ENCODE results near the gene KISS1R.

The KISS1R gene

DNA sequence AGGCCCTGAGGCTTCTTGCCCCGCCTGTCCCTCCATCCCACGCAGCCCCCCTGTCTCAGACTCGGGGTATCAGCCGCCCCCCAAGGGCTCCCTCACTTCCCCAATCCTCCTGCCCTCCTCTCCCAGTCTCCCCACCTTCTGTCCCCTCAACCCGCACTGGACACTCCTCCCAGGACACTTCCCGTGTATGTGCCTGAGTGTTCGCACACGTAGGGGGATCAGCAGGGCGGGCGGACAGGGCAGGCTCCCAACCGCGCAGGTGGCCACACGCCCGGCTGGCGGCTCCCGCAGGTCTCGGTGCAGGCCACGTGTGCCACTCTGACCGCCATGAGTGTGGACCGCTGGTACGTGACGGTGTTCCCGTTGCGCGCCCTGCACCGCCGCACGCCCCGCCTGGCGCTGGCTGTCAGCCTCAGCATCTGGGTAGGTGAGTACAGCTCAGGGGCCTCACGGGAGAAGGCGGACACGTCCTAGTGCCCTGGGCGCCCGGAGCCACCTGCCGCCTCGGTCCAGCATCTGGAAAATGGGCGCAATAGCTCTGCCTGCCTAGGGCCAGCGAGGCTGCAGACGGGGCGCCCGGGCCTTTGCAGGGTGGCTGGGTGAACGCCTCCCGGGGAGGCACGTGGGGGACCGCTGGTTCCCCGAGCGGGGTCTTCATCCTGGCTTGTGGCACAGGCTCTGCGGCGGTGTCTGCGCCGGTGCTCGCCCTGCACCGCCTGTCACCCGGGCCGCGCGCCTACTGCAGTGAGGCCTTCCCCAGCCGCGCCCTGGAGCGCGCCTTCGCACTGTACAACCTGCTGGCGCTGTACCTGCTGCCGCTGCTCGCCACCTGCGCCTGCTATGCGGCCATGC lies 2.3 kb downstream of the KISS1R start (continued):
- TF ChIP-seq, protein P1, sequence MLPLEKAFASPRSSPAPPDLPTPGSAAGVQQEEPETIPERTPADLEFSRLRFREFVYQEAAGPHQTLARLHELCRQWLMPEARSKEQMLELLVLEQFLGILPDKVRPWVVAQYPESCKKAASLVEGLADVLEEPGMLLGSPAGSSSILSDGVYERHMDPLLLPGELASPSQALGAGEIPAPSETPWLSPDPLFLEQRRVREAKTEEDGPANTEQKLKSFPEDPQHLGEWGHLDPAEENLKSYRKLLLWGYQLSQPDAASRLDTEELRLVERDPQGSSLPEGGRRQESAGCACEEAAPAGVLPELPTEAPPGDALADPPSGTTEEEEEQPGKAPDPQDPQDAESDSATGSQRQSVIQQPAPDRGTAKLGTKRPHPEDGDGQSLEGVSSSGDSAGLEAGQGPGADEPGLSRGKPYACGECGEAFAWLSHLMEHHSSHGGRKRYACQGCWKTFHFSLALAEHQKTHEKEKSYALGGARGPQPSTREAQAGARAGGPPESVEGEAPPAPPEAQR (tag by site-specific recombination; IDR thresholded peaks at IDR 0.05): no peak
- TF ChIP-seq, protein P2, sequence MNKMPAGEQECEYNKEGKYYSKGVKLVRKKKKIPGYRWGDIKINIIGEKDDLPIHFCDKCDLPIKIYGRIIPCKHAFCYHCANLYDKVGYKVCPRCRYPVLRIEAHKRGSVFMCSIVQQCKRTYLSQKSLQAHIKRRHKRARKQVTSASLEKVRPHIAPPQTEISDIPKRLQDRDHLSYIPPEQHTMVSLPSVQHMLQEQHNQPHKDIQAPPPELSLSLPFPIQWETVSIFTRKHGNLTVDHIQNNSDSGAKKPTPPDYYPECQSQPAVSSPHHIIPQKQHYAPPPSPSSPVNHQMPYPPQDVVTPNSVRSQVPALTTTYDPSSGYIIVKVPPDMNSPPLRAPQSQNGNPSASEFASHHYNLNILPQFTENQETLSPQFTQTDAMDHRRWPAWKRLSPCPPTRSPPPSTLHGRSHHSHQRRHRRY (tag by site-specific recombination; IDR thresholded peaks at IDR 0.05): no peak
- no peak for TF ChIP-seq ZNF837 (tag by site-specific recombination; IDR thresholded peaks at IDR 0.05)
- no peak for TF ChIP-seq ZNF223 (tag by site-specific recombination; IDR thresholded peaks at IDR 0.05)
- TF ChIP-seq, protein P3, sequence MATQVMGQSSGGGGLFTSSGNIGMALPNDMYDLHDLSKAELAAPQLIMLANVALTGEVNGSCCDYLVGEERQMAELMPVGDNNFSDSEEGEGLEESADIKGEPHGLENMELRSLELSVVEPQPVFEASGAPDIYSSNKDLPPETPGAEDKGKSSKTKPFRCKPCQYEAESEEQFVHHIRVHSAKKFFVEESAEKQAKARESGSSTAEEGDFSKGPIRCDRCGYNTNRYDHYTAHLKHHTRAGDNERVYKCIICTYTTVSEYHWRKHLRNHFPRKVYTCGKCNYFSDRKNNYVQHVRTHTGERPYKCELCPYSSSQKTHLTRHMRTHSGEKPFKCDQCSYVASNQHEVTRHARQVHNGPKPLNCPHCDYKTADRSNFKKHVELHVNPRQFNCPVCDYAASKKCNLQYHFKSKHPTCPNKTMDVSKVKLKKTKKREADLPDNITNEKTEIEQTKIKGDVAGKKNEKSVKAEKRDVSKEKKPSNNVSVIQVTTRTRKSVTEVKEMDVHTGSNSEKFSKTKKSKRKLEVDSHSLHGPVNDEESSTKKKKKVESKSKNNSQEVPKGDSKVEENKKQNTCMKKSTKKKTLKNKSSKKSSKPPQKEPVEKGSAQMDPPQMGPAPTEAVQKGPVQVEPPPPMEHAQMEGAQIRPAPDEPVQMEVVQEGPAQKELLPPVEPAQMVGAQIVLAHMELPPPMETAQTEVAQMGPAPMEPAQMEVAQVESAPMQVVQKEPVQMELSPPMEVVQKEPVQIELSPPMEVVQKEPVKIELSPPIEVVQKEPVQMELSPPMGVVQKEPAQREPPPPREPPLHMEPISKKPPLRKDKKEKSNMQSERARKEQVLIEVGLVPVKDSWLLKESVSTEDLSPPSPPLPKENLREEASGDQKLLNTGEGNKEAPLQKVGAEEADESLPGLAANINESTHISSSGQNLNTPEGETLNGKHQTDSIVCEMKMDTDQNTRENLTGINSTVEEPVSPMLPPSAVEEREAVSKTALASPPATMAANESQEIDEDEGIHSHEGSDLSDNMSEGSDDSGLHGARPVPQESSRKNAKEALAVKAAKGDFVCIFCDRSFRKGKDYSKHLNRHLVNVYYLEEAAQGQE (tag by site-specific recombination; IDR thresholded peaks at IDR 0.05): no peak
- TF ChIP-seq, protein P4, sequence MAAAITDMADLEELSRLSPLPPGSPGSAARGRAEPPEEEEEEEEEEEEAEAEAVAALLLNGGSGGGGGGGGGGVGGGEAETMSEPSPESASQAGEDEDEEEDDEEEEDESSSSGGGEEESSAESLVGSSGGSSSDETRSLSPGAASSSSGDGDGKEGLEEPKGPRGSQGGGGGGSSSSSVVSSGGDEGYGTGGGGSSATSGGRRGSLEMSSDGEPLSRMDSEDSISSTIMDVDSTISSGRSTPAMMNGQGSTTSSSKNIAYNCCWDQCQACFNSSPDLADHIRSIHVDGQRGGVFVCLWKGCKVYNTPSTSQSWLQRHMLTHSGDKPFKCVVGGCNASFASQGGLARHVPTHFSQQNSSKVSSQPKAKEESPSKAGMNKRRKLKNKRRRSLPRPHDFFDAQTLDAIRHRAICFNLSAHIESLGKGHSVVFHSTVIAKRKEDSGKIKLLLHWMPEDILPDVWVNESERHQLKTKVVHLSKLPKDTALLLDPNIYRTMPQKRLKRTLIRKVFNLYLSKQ (tag by site-specific recombination; IDR thresholded peaks at IDR 0.05; ENCODE audit: borderline replicate concordance): no peak
- no peak for TF ChIP-seq ZNF202 (tag by site-specific recombination; IDR thresholded peaks at IDR 0.05; ENCODE audit: borderline replicate concordance)
- TF ChIP-seq ZNF768 (tag by site-specific recombination; IDR thresholded peaks at IDR 0.05): no peak
- no peak for TF ChIP-seq ZNF791 (tag by site-specific recombination; IDR thresholded peaks at IDR 0.05)
- TF ChIP-seq MYNN (tag by site-specific recombination; IDR thresholded peaks at IDR 0.05; ENCODE audit: borderline replicate concordance): no peak
- no peak for TF ChIP-seq ZNF501 (tag by site-specific recombination; IDR thresholded peaks at IDR 0.05)
- TF ChIP-seq, protein P5, sequence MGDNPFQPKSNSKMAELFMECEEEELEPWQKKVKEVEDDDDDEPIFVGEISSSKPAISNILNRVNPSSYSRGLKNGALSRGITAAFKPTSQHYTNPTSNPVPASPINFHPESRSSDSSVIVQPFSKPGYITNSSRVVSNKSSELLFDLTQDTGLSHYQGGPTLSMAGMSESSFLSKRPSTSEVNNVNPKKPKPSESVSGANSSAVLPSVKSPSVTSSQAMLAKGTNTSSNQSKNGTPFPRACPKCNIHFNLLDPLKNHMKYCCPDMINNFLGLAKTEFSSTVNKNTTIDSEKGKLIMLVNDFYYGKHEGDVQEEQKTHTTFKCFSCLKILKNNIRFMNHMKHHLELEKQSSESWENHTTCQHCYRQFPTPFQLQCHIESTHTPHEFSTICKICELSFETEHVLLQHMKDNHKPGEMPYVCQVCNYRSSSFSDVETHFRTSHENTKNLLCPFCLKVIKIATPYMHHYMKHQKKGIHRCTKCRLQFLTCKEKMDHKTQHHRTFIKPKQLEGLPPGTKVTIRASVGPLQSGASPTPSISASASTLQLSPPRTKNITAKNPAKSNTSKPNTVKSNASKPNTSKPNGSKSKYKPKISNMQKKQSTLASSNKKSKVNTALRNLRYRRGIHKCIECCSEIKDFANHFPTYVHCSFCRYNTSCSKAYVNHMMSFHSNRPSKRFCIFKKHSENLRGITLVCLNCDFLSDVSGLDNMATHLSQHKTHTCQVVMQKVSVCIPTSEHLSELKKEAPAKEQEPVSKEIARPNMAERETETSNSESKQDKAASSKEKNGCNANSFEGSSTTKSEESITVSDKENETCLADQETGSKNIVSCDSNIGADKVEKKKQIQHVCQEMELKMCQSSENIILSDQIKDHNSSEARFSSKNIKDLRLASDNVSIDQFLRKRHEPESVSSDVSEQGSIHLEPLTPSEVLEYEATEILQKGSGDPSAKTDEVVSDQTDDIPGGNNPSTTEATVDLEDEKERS (tag by site-specific recombination; IDR thresholded peaks at IDR 0.05): no peak
- no peak for TF ChIP-seq ZNF626 (tag by site-specific recombination; IDR thresholded peaks at IDR 0.05)
- TF ChIP-seq ZBTB20 (tag by site-specific recombination; IDR thresholded peaks at IDR 0.05): peak; percentile 37; the same call in 1 of the 2 replicates
- TF ChIP-seq, protein P6, sequence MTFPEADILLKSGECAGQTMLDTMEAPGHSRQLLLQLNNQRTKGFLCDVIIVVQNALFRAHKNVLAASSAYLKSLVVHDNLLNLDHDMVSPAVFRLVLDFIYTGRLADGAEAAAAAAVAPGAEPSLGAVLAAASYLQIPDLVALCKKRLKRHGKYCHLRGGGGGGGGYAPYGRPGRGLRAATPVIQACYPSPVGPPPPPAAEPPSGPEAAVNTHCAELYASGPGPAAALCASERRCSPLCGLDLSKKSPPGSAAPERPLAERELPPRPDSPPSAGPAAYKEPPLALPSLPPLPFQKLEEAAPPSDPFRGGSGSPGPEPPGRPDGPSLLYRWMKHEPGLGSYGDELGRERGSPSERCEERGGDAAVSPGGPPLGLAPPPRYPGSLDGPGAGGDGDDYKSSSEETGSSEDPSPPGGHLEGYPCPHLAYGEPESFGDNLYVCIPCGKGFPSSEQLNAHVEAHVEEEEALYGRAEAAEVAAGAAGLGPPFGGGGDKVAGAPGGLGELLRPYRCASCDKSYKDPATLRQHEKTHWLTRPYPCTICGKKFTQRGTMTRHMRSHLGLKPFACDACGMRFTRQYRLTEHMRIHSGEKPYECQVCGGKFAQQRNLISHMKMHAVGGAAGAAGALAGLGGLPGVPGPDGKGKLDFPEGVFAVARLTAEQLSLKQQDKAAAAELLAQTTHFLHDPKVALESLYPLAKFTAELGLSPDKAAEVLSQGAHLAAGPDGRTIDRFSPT (tag by site-specific recombination; IDR thresholded peaks at IDR 0.05): peak; percentile 59; the same call in 1 of the 2 replicates
- TF ChIP-seq, protein P7, sequence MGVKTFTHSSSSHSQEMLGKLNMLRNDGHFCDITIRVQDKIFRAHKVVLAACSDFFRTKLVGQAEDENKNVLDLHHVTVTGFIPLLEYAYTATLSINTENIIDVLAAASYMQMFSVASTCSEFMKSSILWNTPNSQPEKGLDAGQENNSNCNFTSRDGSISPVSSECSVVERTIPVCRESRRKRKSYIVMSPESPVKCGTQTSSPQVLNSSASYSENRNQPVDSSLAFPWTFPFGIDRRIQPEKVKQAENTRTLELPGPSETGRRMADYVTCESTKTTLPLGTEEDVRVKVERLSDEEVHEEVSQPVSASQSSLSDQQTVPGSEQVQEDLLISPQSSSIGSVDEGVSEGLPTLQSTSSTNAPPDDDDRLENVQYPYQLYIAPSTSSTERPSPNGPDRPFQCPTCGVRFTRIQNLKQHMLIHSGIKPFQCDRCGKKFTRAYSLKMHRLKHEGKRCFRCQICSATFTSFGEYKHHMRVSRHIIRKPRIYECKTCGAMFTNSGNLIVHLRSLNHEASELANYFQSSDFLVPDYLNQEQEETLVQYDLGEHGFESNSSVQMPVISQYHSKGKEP (tag by site-specific recombination; IDR thresholded peaks at IDR 0.05): no peak
- 0 out of 2 replicates have a peak, but pooled peaks have one; percentile 25 for TF ChIP-seq YY2 (tag by site-specific recombination; IDR thresholded peaks at IDR 0.05)
- no peak for TF ChIP-seq SP7 (tag by site-specific recombination; IDR thresholded peaks at IDR 0.05)
- no peak for TF ChIP-seq ZNF157 (tag by site-specific recombination; IDR thresholded peaks at IDR 0.05)
- peak; percentile 36 for TF ChIP-seq ZFHX2 (tag by site-specific recombination; conservative IDR thresholded peaks at IDR 0.05)
- TF ChIP-seq ZNF239 (tag by site-specific recombination; IDR thresholded peaks at IDR 0.05): no peak
- TF ChIP-seq, protein P8, sequence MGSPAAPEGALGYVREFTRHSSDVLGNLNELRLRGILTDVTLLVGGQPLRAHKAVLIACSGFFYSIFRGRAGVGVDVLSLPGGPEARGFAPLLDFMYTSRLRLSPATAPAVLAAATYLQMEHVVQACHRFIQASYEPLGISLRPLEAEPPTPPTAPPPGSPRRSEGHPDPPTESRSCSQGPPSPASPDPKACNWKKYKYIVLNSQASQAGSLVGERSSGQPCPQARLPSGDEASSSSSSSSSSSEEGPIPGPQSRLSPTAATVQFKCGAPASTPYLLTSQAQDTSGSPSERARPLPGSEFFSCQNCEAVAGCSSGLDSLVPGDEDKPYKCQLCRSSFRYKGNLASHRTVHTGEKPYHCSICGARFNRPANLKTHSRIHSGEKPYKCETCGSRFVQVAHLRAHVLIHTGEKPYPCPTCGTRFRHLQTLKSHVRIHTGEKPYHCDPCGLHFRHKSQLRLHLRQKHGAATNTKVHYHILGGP (tag by site-specific recombination; IDR thresholded peaks at IDR 0.05): no peak

All from HEK293 (cell line).